ENCODE results near the gene KLHDC7B. TPM values are rescaled to one million over a fixed set of nuclear protein-coding genes. Genes with fewer than 3 reads are reported as not detected.

Gene KLHDC7B
- total RNA-seq, 1 experiment from 2014 or later = 1.6 TPM

DNA sequence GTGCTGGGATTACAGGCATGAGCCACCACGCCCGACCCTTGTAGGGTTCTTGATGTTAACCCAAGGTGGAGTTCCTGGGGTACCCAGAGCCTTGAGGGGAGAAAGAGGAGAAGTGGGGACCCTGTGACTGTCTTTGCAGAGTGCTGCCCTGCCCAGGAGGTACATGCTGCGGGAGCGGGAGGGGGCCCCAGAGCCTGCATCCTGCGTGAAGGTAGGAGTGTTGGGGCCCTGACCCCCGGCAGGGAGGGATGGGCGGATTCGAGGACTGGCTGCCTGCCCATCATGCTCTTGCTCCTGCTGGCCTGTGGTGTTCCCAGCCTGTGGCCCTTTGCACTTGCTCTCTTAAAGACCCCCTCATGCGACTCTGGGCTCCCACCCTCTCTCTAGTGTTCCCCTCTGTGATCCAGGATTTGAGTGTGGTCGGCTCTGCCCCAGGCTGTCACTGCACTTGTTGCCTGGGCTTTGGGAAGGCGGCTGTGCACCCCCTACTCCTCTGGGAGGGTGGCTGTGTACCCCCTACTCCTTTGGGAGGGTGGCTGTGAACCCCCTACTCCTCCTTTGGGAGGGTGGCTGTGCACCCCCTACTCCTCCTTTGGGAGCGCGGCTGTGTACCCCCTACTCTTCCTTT, 24.8 kb upstream of the KLHDC7B start:
- Histone ChIP-seq H3K4me1 (ENCODE audit: insufficient read depth, low read length, poor library complexity, severe bottlenecking) (peaks cover 9% of the 10 kb centered on the region), H3K27ac (ENCODE audit: low read depth, low read length, poor library complexity, severe bottlenecking) (no peak overlapping the region), H3K27me3 (replicated peaks; ENCODE audit: insufficient read depth, low read depth, low read length, poor library complexity) (no peaks in the 10 kb centered on the region), H3K9me3 (ENCODE audit: low read depth, low read length, poor library complexity, severe bottlenecking) (no peaks in the 10 kb centered on the region), H3K4me3 (ENCODE audit: low read depth, low read length, poor library complexity, severe bottlenecking) (no peak overlapping the region), H3K36me3 (ENCODE audit: insufficient read depth, low read length, poor library complexity, severe bottlenecking) (peaks cover 72% of the 10 kb centered on the region)
- intact Hi-C loops (cut with micrococcal nuclease; ENCODE audit: unreplicated experiment) = no loop called here
- CTCF ChIA-PET = no interaction called here
- no peak for TF ChIP-seq EZH2 (IDR thresholded peaks at IDR 0.05; ENCODE audit: borderline replicate concordance, low read depth, low read length, poor library complexity, severe bottlenecking)
- TF ChIP-seq, protein P1, sequence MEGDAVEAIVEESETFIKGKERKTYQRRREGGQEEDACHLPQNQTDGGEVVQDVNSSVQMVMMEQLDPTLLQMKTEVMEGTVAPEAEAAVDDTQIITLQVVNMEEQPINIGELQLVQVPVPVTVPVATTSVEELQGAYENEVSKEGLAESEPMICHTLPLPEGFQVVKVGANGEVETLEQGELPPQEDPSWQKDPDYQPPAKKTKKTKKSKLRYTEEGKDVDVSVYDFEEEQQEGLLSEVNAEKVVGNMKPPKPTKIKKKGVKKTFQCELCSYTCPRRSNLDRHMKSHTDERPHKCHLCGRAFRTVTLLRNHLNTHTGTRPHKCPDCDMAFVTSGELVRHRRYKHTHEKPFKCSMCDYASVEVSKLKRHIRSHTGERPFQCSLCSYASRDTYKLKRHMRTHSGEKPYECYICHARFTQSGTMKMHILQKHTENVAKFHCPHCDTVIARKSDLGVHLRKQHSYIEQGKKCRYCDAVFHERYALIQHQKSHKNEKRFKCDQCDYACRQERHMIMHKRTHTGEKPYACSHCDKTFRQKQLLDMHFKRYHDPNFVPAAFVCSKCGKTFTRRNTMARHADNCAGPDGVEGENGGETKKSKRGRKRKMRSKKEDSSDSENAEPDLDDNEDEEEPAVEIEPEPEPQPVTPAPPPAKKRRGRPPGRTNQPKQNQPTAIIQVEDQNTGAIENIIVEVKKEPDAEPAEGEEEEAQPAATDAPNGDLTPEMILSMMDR (conservative IDR thresholded peaks at IDR 0.05; ENCODE audit: low read depth, low read length) = no peak
- BruUV-seq (replicated peaks) = no TSS peak
- POLR2A ChIA-PET (ENCODE audit: low non-redundant PET) = no interaction called here
- DNase-seq (ENCODE audit: low spot score) = no peak

DNA sequence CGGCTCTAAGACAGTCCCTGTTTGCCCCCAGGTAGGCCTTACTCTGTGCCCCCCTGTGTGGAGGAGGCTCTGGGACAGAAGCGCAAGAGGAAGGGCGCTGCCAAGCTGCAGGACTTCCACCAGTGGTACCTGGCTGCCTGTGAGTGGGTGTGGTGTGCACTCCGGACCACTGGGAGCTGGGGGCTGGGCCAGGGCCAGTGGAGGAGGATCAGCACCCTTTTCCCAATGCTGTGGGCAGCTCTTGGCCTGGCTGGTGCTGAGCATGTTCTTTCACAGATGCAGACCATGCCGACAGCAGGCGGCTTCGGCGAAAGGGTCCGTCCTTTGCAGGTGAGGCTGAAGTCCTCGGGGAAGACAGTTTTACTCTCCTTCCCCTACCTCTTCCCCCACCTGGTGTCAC, 24.0 kb upstream of the KLHDC7B start:
- Histone ChIP-seq H3K27ac (ENCODE audit: low read depth, low read length, poor library complexity, severe bottlenecking) (no peak overlapping the region), H3K4me1 (ENCODE audit: insufficient read depth, low read length, poor library complexity, severe bottlenecking) (peaks cover 12% of the 10 kb centered on the region), H3K9me3 (ENCODE audit: low read depth, low read length, poor library complexity, severe bottlenecking) (no peaks in the 10 kb centered on the region), H3K4me3 (ENCODE audit: low read depth, low read length, poor library complexity, severe bottlenecking) (no peak overlapping the region), H3K27me3 (replicated peaks; ENCODE audit: insufficient read depth, low read depth, low read length, poor library complexity) (no peaks in the 10 kb centered on the region), H3K36me3 (ENCODE audit: insufficient read depth, low read length, poor library complexity, severe bottlenecking) (peaks cover 69% of the 10 kb centered on the region)
- intact Hi-C loops (cut with micrococcal nuclease; ENCODE audit: unreplicated experiment) = no loop called here
- TF ChIP-seq, protein P1 (conservative IDR thresholded peaks at IDR 0.05; ENCODE audit: low read depth, low read length) = no peak
- TF ChIP-seq EZH2 (IDR thresholded peaks at IDR 0.05; ENCODE audit: borderline replicate concordance, low read depth, low read length, poor library complexity, severe bottlenecking) = no peak
- POLR2A ChIA-PET (ENCODE audit: low non-redundant PET) = no interaction called here
- no peak for DNase-seq (ENCODE audit: low spot score)
- CTCF ChIA-PET = no interaction called here
- BruUV-seq (replicated peaks) = no TSS peak

DNA sequence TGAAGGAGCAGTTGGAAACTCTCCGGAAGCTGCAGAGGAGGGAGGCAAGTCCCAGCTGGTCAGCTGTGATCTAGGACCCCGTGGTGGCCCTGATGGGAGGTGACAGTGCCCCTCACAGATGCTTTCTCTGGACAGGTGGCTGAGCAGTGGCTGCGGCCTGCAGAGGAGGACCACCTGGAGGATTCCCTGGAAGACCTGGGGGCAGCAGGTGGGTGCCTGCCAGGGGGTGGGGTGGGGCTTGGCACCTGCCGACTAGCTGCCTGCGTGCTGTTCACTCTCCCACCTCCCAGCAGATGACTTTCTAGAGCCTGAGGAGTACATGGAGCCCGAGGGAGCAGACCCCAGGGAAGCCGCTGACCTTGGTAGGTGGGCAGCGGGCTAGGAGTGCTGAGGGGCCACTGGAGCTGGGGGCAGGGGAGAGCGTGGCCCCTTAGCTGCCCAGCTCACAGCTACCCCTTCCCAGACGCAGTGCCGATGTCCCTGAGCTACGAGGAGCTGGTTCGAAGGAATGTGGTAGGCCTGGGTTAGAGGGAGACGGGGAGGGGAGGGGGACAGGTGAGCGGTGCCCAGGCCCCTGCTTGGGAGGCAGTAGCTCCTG, 23.4 kb upstream of the KLHDC7B start:
- no peak overlapping the region for H3K27ac ChIP-seq (ENCODE audit: low read depth, low read length, poor library complexity, severe bottlenecking)
- H3K36me3 ChIP-seq (ENCODE audit: insufficient read depth, low read length, poor library complexity, severe bottlenecking) = peaks cover 63% of the 10 kb centered on the region
- no peaks in the 10 kb centered on the region for H3K27me3 ChIP-seq (replicated peaks; ENCODE audit: insufficient read depth, low read depth, low read length, poor library complexity)
- no TSS peak for BruUV-seq (replicated peaks)
- TF ChIP-seq, protein P1 (conservative IDR thresholded peaks at IDR 0.05; ENCODE audit: low read depth, low read length) = no peak
- no peak for TF ChIP-seq EZH2 (IDR thresholded peaks at IDR 0.05; ENCODE audit: borderline replicate concordance, low read depth, low read length, poor library complexity, severe bottlenecking)
- peaks cover 14% of the 10 kb centered on the region for H3K4me1 ChIP-seq (ENCODE audit: insufficient read depth, low read length, poor library complexity, severe bottlenecking)
- no peak for DNase-seq (ENCODE audit: low spot score)
- H3K9me3 ChIP-seq (ENCODE audit: low read depth, low read length, poor library complexity, severe bottlenecking) = no peaks in the 10 kb centered on the region
- intact Hi-C loops (cut with micrococcal nuclease; ENCODE audit: unreplicated experiment) = no loop called here
- CTCF ChIA-PET = no interaction called here
- POLR2A ChIA-PET (ENCODE audit: low non-redundant PET) = interaction anchor here (0.6 kb wide), 1 partner anchor 14 kb away, joined by 4 read pairs; the partner anchor contains the start of genes LMF2 and NCAPH2
- no peak overlapping the region for H3K4me3 ChIP-seq (ENCODE audit: low read depth, low read length, poor library complexity, severe bottlenecking)

Measured in A673 (cell line).